ENCODE results near the gene MORN5.
A peak's percentile ranks its signal among the peaks of the same experiment; 100 is the strongest.

The MORN5 gene

DNA sequence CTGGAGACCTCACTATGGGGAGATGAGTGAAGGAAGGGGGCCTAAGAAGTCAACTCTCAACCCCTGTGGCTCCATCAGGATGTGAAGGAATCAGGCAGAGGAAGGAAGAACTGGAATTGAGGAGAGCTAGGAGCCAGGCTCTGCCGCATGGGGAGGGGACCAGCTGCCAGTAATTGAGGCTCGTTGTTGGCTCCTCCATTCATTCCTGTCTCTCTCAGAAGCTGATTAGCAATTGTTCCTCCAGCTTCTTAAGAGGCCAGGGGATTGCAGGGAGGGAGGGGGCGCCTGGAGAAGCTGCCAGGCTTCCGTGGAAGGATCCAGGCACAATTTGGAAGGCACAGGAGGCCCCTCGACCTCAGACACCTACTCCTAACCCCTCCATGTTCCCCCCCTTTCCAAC is 46.1 kb upstream of the MORN5 start:
- TF ChIP-seq NFIC (IDR thresholded peaks at IDR 0.05): no peak
- TF ChIP-seq YY1 (IDR thresholded peaks at IDR 0.05; ENCODE audit: low read depth): no peak
- no peak for TF ChIP-seq FOXM1 (IDR thresholded peaks at IDR 0.05; ENCODE audit: borderline replicate concordance, low read depth)
- no peak for TF ChIP-seq EP300 (IDR thresholded peaks at IDR 0.05; ENCODE audit: borderline replicate concordance)
- no peak for TF ChIP-seq CREB1 (IDR thresholded peaks at IDR 0.05; ENCODE audit: low read depth)
- no peak for TF ChIP-seq TAF1 (IDR thresholded peaks at IDR 0.05; ENCODE audit: low read depth)
- no peak for TF ChIP-seq TCF12 (IDR thresholded peaks at IDR 0.05; ENCODE audit: low read depth)
- TF ChIP-seq ZBTB7A (IDR thresholded peaks at IDR 0.05; ENCODE audit: low read depth): no peak
- TF ChIP-seq RAD21 (IDR thresholded peaks at IDR 0.05; ENCODE audit: low read depth): no peak
- no peak for TF ChIP-seq CEBPB (IDR thresholded peaks at IDR 0.05)
- no peak for TF ChIP-seq USF1 (IDR thresholded peaks at IDR 0.05)
- no peak for TF ChIP-seq TEAD4 (IDR thresholded peaks at IDR 0.05)
- no peak for TF ChIP-seq REST (IDR thresholded peaks at IDR 0.05; ENCODE audit: low read depth)
- no peak for TF ChIP-seq EGR1 (IDR thresholded peaks at IDR 0.05)
- TF ChIP-seq MAX (IDR thresholded peaks at IDR 0.05): no peak

DNA sequence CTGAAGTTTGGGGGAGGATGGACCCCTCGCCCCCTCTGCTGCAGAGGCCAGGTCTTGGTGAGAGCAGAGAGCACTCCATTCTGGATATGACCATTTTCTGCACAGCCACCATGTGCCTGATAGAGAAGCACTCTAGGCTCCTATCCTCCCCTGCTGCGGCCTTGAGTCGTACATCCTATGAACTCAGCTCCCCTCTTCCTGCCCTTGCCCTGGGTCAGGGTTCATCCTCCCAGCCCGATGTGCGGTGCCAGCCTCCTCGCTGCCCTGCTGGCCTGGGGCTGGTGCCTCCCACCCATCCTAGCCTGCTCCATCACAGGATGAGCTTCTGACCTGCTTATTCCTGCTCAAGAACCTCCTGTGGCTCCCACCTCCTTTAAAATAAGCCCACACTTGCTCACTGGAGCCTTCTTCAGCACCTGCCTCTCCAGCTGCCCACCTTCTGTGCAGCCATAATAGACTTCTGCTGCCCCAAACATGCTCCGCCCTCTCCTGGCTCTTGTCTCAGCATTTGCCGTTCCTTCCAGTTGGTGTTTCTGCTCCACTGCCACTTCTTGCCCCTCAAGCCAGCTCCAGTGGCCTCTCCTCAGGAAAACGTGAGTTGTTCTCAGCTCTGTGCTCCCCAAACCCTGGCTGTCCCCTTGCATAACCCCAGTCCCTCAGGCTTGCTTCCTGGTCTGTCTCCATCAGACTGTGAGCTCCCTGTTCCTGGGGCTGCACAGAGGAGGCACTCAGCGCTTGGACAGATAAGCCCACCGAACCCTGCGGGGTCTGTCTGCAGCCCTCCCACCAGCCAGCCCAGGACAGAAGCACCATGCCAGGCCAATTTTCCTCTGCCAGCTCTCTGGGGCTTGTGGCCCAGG is 44.3 kb upstream of the MORN5 start:
- TF ChIP-seq NFIC (IDR thresholded peaks at IDR 0.05): no peak

GRCh38 chr9:122116040-122116439 is 43.7 kb upstream of the MORN5 start:
- no peak for TF ChIP-seq EGR1 (IDR thresholded peaks at IDR 0.05)
- TF ChIP-seq MAX (IDR thresholded peaks at IDR 0.05): peak; percentile 47; the same call in 1 of the 2 replicates
- no peak for TF ChIP-seq RAD21 (IDR thresholded peaks at IDR 0.05; ENCODE audit: low read depth)
- TF ChIP-seq YY1 (IDR thresholded peaks at IDR 0.05; ENCODE audit: low read depth): no peak
- TF ChIP-seq REST (IDR thresholded peaks at IDR 0.05; ENCODE audit: low read depth): no peak
- TF ChIP-seq EP300 (IDR thresholded peaks at IDR 0.05; ENCODE audit: borderline replicate concordance): peak; percentile 81
- TF ChIP-seq TAF1 (IDR thresholded peaks at IDR 0.05; ENCODE audit: low read depth): no peak
- peak; percentile 89 for TF ChIP-seq ZBTB7A (IDR thresholded peaks at IDR 0.05; ENCODE audit: low read depth)
- TF ChIP-seq CEBPB (IDR thresholded peaks at IDR 0.05): 0 out of 2 replicates have a peak, but pooled peaks have one; percentile 42
- TF ChIP-seq CREB1 (IDR thresholded peaks at IDR 0.05; ENCODE audit: low read depth): no peak
- peak; percentile 92 for TF ChIP-seq TEAD4 (IDR thresholded peaks at IDR 0.05)
- TF ChIP-seq FOXM1 (IDR thresholded peaks at IDR 0.05; ENCODE audit: borderline replicate concordance, low read depth): no peak
- TF ChIP-seq USF1 (IDR thresholded peaks at IDR 0.05): peak; percentile 37; the same call in 1 of the 2 replicates
- TF ChIP-seq TCF12 (IDR thresholded peaks at IDR 0.05; ENCODE audit: low read depth): peak; percentile 62
- peak; percentile 36 for TF ChIP-seq NFIC (IDR thresholded peaks at IDR 0.05)

GRCh38 chr9:122116448-122117173 is 43.1 kb upstream of the MORN5 start:
- TF ChIP-seq EGR1 (IDR thresholded peaks at IDR 0.05): no peak
- TF ChIP-seq USF1 (IDR thresholded peaks at IDR 0.05): no peak
- TF ChIP-seq REST (IDR thresholded peaks at IDR 0.05; ENCODE audit: low read depth): no peak
- no peak for TF ChIP-seq FOXM1 (IDR thresholded peaks at IDR 0.05; ENCODE audit: borderline replicate concordance, low read depth)
- no peak for TF ChIP-seq CEBPB (IDR thresholded peaks at IDR 0.05)
- no peak for TF ChIP-seq TCF12 (IDR thresholded peaks at IDR 0.05; ENCODE audit: low read depth)
- TF ChIP-seq TAF1 (IDR thresholded peaks at IDR 0.05; ENCODE audit: low read depth): no peak
- no peak for TF ChIP-seq RAD21 (IDR thresholded peaks at IDR 0.05; ENCODE audit: low read depth)
- TF ChIP-seq NFIC (IDR thresholded peaks at IDR 0.05): no peak
- TF ChIP-seq ZBTB7A (IDR thresholded peaks at IDR 0.05; ENCODE audit: low read depth): no peak
- no peak for TF ChIP-seq YY1 (IDR thresholded peaks at IDR 0.05; ENCODE audit: low read depth)
- no peak; the same call in 1 of the 2 replicates for TF ChIP-seq MAX (IDR thresholded peaks at IDR 0.05)
- TF ChIP-seq TEAD4 (IDR thresholded peaks at IDR 0.05): no peak
- no peak for TF ChIP-seq CREB1 (IDR thresholded peaks at IDR 0.05; ENCODE audit: low read depth)
- TF ChIP-seq EP300 (IDR thresholded peaks at IDR 0.05; ENCODE audit: borderline replicate concordance): no peak
